Transverse colon (tissue), 4 donors: ENCODE data around the gene BTBD17. TPM values are rescaled to one million over a fixed set of nuclear protein-coding genes. Genes with fewer than 3 reads are reported as not detected.

ENCODE experiments used
- DNase-seq: peaks from one replicate; pipeline ENCODE4 v3.0.0-alpha.2; 2019
- H3K27ac ChIP-seq, 4 donors: fragments of 200-600 bp; sonication (generic); 2 replicates each; pipeline ENCODE4 v1.5.1; 2016 to 2018; ENCODE audit warnings: inconsistent platforms in 4 of 4
- H3K27me3 ChIP-seq: fragments of 200-600 bp; sonication (generic); 2 replicates; pipeline ENCODE4 v1.5.1; 2017; ENCODE audit warnings: inconsistent platforms
- H3K36me3 ChIP-seq, 4 donors: fragments of 200-600 bp; sonication (generic); 2 replicates each; pipeline ENCODE4 v1.5.1; 2017 to 2019; ENCODE audit warnings: inconsistent platforms in 4 of 4
- H3K4me1 ChIP-seq, 4 donors: fragments of 200-600 bp; sonication (generic); 2 replicates each; pipeline ENCODE4 v1.5.1; 2017 to 2020; ENCODE audit warnings: inconsistent platforms in 4 of 4
- H3K4me3 ChIP-seq, 4 donors: fragments of 200-600 bp; sonication (generic); 1 replicate in 1 of 4; 2 replicates in 3 of 4; pipeline versions ENCODE4 v1.5.1 to v1.6.1; 2017 to 2019; ENCODE audit warnings: inconsistent platforms in 4 of 4
- H3K9me3 ChIP-seq, 2 donors: fragments of 200-600 bp; sonication (generic); 2 replicates each; pipeline ENCODE4 v1.5.1; 2017 to 2019; ENCODE audit warnings: inconsistent platforms in 2 of 2
- EP300 ChIP-seq: sonication (generic); formaldehyde crosslinking; IDR thresholded peaks from one replicate; pipeline ENCODE4 v1.6.1; 2017; ENCODE audit warnings: antibody characterized with exemption, low read depth
- POLR2A ChIP-seq: fragments of 450-650 bp; IDR thresholded peaks from one replicate; pipeline ENCODE4 v1.6.1; 2016; ENCODE audit warnings: antibody characterized with exemption, mild to moderate bottlenecking, moderate library complexity
- POLR2AphosphoS5 ChIP-seq, 3 donors: sonication (generic); formaldehyde crosslinking; IDR thresholded peaks; one replicate each; pipeline ENCODE4 v1.6.1; 2016; ENCODE audit warnings: antibody characterized with exemption in 3 of 3
- WGBS, 2 donors: methylation state at CpG; one replicate each; pipeline ENCODE4 v1.1.5; 2018; ENCODE audit warnings: low coverage in 1 of 2; 5-methylcytosine and 5-hydroxymethylcytosine counted together
- in situ Hi-C, 4 donors: fragments of 200-750 bp; cut with MboI; loops; one replicate each; pipeline versions ENCODE4 v1.15.0 to v1.15.1; 2017; ENCODE audit warnings: low sequenced_read_pairs in 3 of 4, low pct_ligation_motif_present in 1 of 4, low pct_unique_long_range_greater_than_20kb in 1 of 4
- intact Hi-C: fragments of 100-400 bp; cut with DNase I; formaldehyde crosslinking; loops from one replicate; pipeline ENCODE4 v1.15.1; 2023; ENCODE audit warnings: low total_unique reads
- total RNA-seq, 4 donors: library from RNA; depleted of rRNA; stranded (reverse); fragments of >200 nt; gene quantifications; one replicate each; pipeline ENCODE4 v1.1.0, GENCODE V29; 2016
- TF ChIP-seq, protein P1 (sequence below), 5 experiments: fragments of 200-600 bp in 3 of 5; fragments of 450-650 bp in 2 of 5; sonication (generic) in 3 of 5; IDR thresholded peaks; 1 replicate in 2 of 5; 2 replicates in 3 of 5; pipeline ENCODE4 v1.5.1; 2016 to 2017; ENCODE audit warnings: antibody characterized with exemption in 5 of 5, inconsistent platforms in 3 of 5, mild to moderate bottlenecking in 2 of 5, moderate library complexity in 1 of 5

Gene BTBD17
- total RNA-seq, 4 donors from 2014 or later, result not detected

GRCh38 chr17:74379495-74380085 is 17.9 kb upstream of the BTBD17 start:
- in situ Hi-C loops, result loop anchor here in 2 of 4 donors (5.0 kb wide), 2 partner anchors 78 to 118 kb away; no protein-coding TSS in a partner anchor
- DNase-seq, result peak; percentile 95
- Histone ChIP-seq H3K27me3 (no peaks in the 10 kb centered on the region), H3K9me3 (no peaks in the 10 kb centered on the region), H3K27ac (peak overlapping the region; percentile 70 to 83 (median 82)), H3K4me3 (peak overlapping the region in 1 of 4 donors; percentile 6), H3K36me3 (no peaks in the 10 kb centered on the region), H3K4me1 (peaks cover 13 to 25% (median 19%) of the 10 kb centered on the region in 4 donors)
- intact Hi-C loops, result loop anchor here (1.0 kb wide), 1 partner anchor 78 kb away; no protein-coding TSS in a partner anchor
- peak in 1 of 3 donors; percentile 10 for TF ChIP-seq POLR2AphosphoS5 (IDR thresholded peaks at IDR 0.05)
- TF ChIP-seq, protein P1, sequence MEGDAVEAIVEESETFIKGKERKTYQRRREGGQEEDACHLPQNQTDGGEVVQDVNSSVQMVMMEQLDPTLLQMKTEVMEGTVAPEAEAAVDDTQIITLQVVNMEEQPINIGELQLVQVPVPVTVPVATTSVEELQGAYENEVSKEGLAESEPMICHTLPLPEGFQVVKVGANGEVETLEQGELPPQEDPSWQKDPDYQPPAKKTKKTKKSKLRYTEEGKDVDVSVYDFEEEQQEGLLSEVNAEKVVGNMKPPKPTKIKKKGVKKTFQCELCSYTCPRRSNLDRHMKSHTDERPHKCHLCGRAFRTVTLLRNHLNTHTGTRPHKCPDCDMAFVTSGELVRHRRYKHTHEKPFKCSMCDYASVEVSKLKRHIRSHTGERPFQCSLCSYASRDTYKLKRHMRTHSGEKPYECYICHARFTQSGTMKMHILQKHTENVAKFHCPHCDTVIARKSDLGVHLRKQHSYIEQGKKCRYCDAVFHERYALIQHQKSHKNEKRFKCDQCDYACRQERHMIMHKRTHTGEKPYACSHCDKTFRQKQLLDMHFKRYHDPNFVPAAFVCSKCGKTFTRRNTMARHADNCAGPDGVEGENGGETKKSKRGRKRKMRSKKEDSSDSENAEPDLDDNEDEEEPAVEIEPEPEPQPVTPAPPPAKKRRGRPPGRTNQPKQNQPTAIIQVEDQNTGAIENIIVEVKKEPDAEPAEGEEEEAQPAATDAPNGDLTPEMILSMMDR (IDR thresholded peaks at IDR 0.05), result peak; percentile 95 to 98 (median 97)
- no peak for TF ChIP-seq POLR2A
- WGBS, 2 donors, result 0 to 14% methylated on average over 2 to 18 of the region's 20 CpGs

DNA sequence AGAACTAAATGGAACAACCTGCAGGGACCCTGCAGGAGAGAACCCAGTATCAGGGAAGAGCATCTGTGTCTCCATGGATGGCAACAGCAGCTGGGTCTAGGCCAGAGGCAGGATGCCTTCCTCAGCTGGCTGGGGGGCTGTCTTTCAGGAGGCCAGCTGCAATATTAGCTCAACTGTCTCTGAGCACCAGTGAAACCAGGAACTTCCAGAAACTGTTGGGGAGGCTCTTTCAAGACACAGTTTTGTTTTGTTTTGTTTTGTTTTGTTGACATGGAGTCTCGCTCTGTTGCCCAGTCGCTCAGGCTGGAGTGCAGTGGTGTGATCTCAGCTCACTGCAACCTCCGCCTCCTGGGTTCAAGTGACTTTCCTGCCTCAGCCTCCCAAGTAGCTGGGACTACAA is 13.2 kb upstream of the BTBD17 start:
- H3K9me3 ChIP-seq, result no peaks in the 10 kb centered on the region
- DNase-seq, result no peak
- WGBS, 2 donors, result 72 to 81% methylated on average over 2 to 3 of the region's 3 CpGs
- H3K27ac ChIP-seq, result no peak overlapping the region
- no peak for TF ChIP-seq POLR2A
- no peak for TF ChIP-seq POLR2AphosphoS5 (IDR thresholded peaks at IDR 0.05)
- TF ChIP-seq, protein P1 (IDR thresholded peaks at IDR 0.05), result no peak
- TF ChIP-seq EP300, result no peak
- H3K4me3 ChIP-seq, result no peak overlapping the region
- peaks cover 8 to 19% (median 17%) of the 10 kb centered on the region in 4 donors for H3K4me1 ChIP-seq
- in situ Hi-C loops (loop anchor here in 3 of 4 donors (5.0 to 25.0 kb wide), 3 partner anchors 82 to 163 kb away; partner anchors contain the start of genes RPL38 (in 2 of the 3) and TTYH2 (in 2 of the 3)), intact Hi-C loops (no loop called here)
- H3K36me3 ChIP-seq, result no peaks in the 10 kb centered on the region
- H3K27me3 ChIP-seq, result no peaks in the 10 kb centered on the region

- WGBS, 2 donors, result 80% methylated on average over 15 of the region's 15 CpGs; no CpG with 5 or more reads in 1 of the 2 donors
- H3K27ac ChIP-seq, result peak overlapping the region in 3 of 4 donors; percentile 14 to 41 (median 40)
- H3K4me1 ChIP-seq, result peaks cover 0 to 16% (median 12%) of the 10 kb centered on the region in 4 donors
- H3K27me3 ChIP-seq, result no peaks in the 10 kb centered on the region
- intact Hi-C loops, result no loop called here
- H3K4me3 ChIP-seq, result no peak overlapping the region
- TF ChIP-seq POLR2AphosphoS5 (IDR thresholded peaks at IDR 0.05) (peak; percentile 74 to 90 (median 78)), EP300 (no peak)
- peak; percentile 70 for DNase-seq
- in situ Hi-C loops, result loop anchor here in 2 of 4 donors (25.0 kb wide), 1 partner anchor 162 kb away; the partner anchor contains the start of genes RPL38 (in 2 of the 2) and TTYH2 (in 2 of the 2)
- H3K9me3 ChIP-seq, result no peaks in the 10 kb centered on the region
- H3K36me3 ChIP-seq, result no peaks in the 10 kb centered on the region
Observed at GRCh38 chr17:74373838-74374606, 12.4 kb upstream of the BTBD17 start.

GRCh38 chr17:74372426-74372825 is 10.8 kb upstream of the BTBD17 start:
- Histone ChIP-seq H3K4me1 (peaks cover 3 to 24% (median 20%) of the 10 kb centered on the region in 4 donors), H3K9me3 (no peaks in the 10 kb centered on the region), H3K27me3 (no peaks in the 10 kb centered on the region), H3K36me3 (no peaks in the 10 kb centered on the region), H3K4me3 (no peak overlapping the region), H3K27ac (no peak overlapping the region)
- intact Hi-C loops (no loop called here), in situ Hi-C loops (loop anchor here in 2 of 4 donors (25.0 kb wide), 1 partner anchor 160 kb away; the partner anchor contains the start of genes RPL38 (in 2 of the 2) and TTYH2 (in 2 of the 2))
- TF ChIP-seq EP300, result no peak
- no peak for TF ChIP-seq POLR2AphosphoS5 (IDR thresholded peaks at IDR 0.05)
- TF ChIP-seq POLR2A, result no peak
- TF ChIP-seq, protein P1 (IDR thresholded peaks at IDR 0.05), result no peak
- 89% methylated on average over 9 of the region's 9 CpGs; no CpG with 5 or more reads in 1 of the 2 donors for WGBS, 2 donors
- no peak for DNase-seq
